Neural cell (in vitro differentiated cells): ENCODE data around the gene FOXF2. TPM values are rescaled to one million over a fixed set of nuclear protein-coding genes. Genes with fewer than 3 reads are reported as not detected.
A peak's percentile ranks its signal among the peaks of the same experiment; 100 is the strongest.

ENCODE experiments used
- H2AFZ ChIP-seq: fragments of 200-600, 300-800 bp; sonication (generic), shearing (Covaris generic); 2 replicates; pipeline ENCODE4 v1.6.0; 2014; ENCODE audit warnings: low read depth, mild to moderate bottlenecking, antibody characterized with exemption, low read length, moderate library complexity
- H3F3A ChIP-seq: fragments of 200-600 bp; shearing (Covaris generic); 2 replicates; pipeline ENCODE4 v1.6.1; 2016; ENCODE audit warnings: mild to moderate bottlenecking, moderate library complexity, mixed read lengths, antibody characterized with exemption, low read length; ENCODE audit not compliant: insufficient read depth, poor library complexity, severe bottlenecking
- H3K27ac ChIP-seq: fragments of 200-600, 300-800 bp; sonication (generic), shearing (Covaris generic); 2 replicates; pipeline ENCODE4 v1.5.1; 2014; ENCODE audit warnings: mild to moderate bottlenecking, low read length, moderate library complexity
- H3K27me3 ChIP-seq: fragments of 300-800, 200-600 bp; sonication (generic), shearing (Covaris generic); 2 replicates; pipeline ENCODE4 v1.6.0; 2014; ENCODE audit warnings: mild to moderate bottlenecking, low read depth, low read length, moderate library complexity; ENCODE audit not compliant: insufficient read depth
- H3K36me3 ChIP-seq: fragments of 300-800, 200-600 bp; sonication (generic), shearing (Covaris generic); 2 replicates; pipeline ENCODE4 v1.5.1; 2014; ENCODE audit warnings: mild to moderate bottlenecking, antibody characterized with exemption, low read length, moderate library complexity; ENCODE audit not compliant: insufficient read depth
- H3K4me2 ChIP-seq: fragments of 300-800, 200-600 bp; sonication (generic), shearing (Covaris generic); 2 replicates; pipeline ENCODE4 v1.6.0; 2014; ENCODE audit warnings: mild to moderate bottlenecking, low read length
- H3K4me3 ChIP-seq: fragments of 300-800, 200-600 bp; sonication (generic), shearing (Covaris generic); 2 replicates; pipeline ENCODE4 v1.5.1; 2014; ENCODE audit warnings: mild to moderate bottlenecking, low read length, moderate library complexity
- H3K79me2 ChIP-seq: fragments of 200-600 bp; shearing (Covaris generic); replicated peaks from 2 replicates; pipeline ENCODE4 v1.6.0; 2014; ENCODE audit warnings: mild to moderate bottlenecking, low read length, moderate library complexity; ENCODE audit not compliant: insufficient read depth
- H3K9ac ChIP-seq: fragments of 300-800, 200-600 bp; sonication (generic), shearing (Covaris generic); 2 replicates; pipeline ENCODE4 v1.6.1; 2016; ENCODE audit warnings: mild to moderate bottlenecking, low read length, mixed read lengths
- H3K9me2 ChIP-seq: fragments of 200-600 bp; shearing (Covaris generic); 2 replicates; pipeline ENCODE4 v1.6.1; 2016; ENCODE audit warnings: mild to moderate bottlenecking, low read length, mixed read lengths; ENCODE audit not compliant: insufficient read depth
- H3K9me3 ChIP-seq: fragments of 200-600, 300-800 bp; sonication (generic), shearing (Covaris generic); 2 replicates; pipeline ENCODE4 v1.6.1; 2016; ENCODE audit warnings: mild to moderate bottlenecking, mixed run types, low read length, moderate library complexity, mixed read lengths
- H4K20me1 ChIP-seq: fragments of 200-600 bp; shearing (Covaris generic); 2 replicates; pipeline ENCODE4 v1.6.1; 2016; ENCODE audit warnings: mild to moderate bottlenecking, mixed run types; ENCODE audit not compliant: insufficient read depth
- CTCF ChIP-seq: fragments of 450-650 bp; IDR thresholded peaks from 2 replicates; pipeline ENCODE4 v1.5.1; 2014; ENCODE audit warnings: antibody characterized with exemption, mild to moderate bottlenecking, moderate library complexity; ENCODE audit not compliant: poor library complexity, severe bottlenecking
- EP300 ChIP-seq: fragments of 450-650 bp; conservative IDR thresholded peaks from 2 replicates; pipeline ENCODE4 v1.6.1; 2014; ENCODE audit warnings: antibody characterized with exemption, mild to moderate bottlenecking, moderate library complexity; ENCODE audit not compliant: poor library complexity, severe bottlenecking
- EZH2 ChIP-seq: fragments of 200-600, 300-800 bp; shearing (Covaris generic), sonication (generic); IDR thresholded peaks from 2 replicates; pipeline ENCODE4 v1.6.1; 2014; ENCODE audit warnings: antibody characterized with exemption, low read length, borderline replicate concordance, mild to moderate bottlenecking; ENCODE audit not compliant: insufficient read depth, poor library complexity, severe bottlenecking
- MXI1 ChIP-seq: fragments of 450-650 bp; conservative IDR thresholded peaks from 2 replicates; pipeline ENCODE4 v1.6.1; 2014; ENCODE audit warnings: antibody characterized with exemption, mild to moderate bottlenecking; ENCODE audit not compliant: poor library complexity, severe bottlenecking
- POLR2AphosphoS5 ChIP-seq: IDR thresholded peaks from 2 replicates; pipeline ENCODE4 v1.6.1; 2012
- RAD21 ChIP-seq: fragments of 450-650 bp; conservative IDR thresholded peaks from 2 replicates; pipeline ENCODE4 v1.6.1; 2014; ENCODE audit warnings: antibody characterized with exemption, mild to moderate bottlenecking, moderate library complexity
- REST ChIP-seq: IDR thresholded peaks from 2 replicates; pipeline ENCODE4 v1.6.1; 2012; ENCODE audit warnings: borderline replicate concordance
- SMC3 ChIP-seq: fragments of 450-650 bp; conservative IDR thresholded peaks from 2 replicates; pipeline ENCODE4 v1.6.1; 2014; ENCODE audit warnings: antibody characterized with exemption, mild to moderate bottlenecking, moderate library complexity; ENCODE audit not compliant: poor library complexity
- TAF1 ChIP-seq: IDR thresholded peaks from 2 replicates; pipeline ENCODE4 v1.6.1; 2012; ENCODE audit warnings: low read depth
- polyA plus RNA-seq: library from polyadenylated mRNA; depleted of rRNA; stranded (reverse); fragments of >200 nt; gene quantifications from 2 replicates; pipeline ENCODE4 v1.2.3, GENCODE V29; 2014

Gene FOXF2
- polyA plus RNA-seq, 1 donor from 2014 or later = not detected

GRCh38 chr6:1387876-1388629 is 1.3 kb upstream of the FOXF2 start:
- H3K27ac ChIP-seq = no peak overlapping the region
- H3K36me3 ChIP-seq = no peaks in the 10 kb centered on the region
- no peaks in the 10 kb centered on the region for H3K9me3 ChIP-seq
- H3K9me2 ChIP-seq = no peaks in the 10 kb centered on the region
- no peaks in the 10 kb centered on the region for H3K79me2 ChIP-seq
- H3K4me2 ChIP-seq = no peak overlapping the region
- no peaks in the 10 kb centered on the region for H3F3A ChIP-seq
- H4K20me1 ChIP-seq = no peaks in the 10 kb centered on the region
- no peak overlapping the region for H2AFZ ChIP-seq
- peaks cover 94% of the 10 kb centered on the region for H3K27me3 ChIP-seq
- peak; percentile 76 for TF ChIP-seq EZH2
- no peak for TF ChIP-seq SMC3
- H3K9ac ChIP-seq = no peak overlapping the region
- no peak overlapping the region for H3K4me3 ChIP-seq

- Histone ChIP-seq H3K9ac (no peak overlapping the region), H2AFZ (no peak overlapping the region), H3K9me2 (no peaks in the 10 kb centered on the region), H3K9me3 (no peaks in the 10 kb centered on the region), H3K36me3 (no peaks in the 10 kb centered on the region), H4K20me1 (no peaks in the 10 kb centered on the region), H3K27ac (no peak overlapping the region), H3K4me3 (no peak overlapping the region), H3K79me2 (no peaks in the 10 kb centered on the region), H3K27me3 (peaks cover 94% of the 10 kb centered on the region), H3F3A (no peaks in the 10 kb centered on the region), H3K4me2 (no peak overlapping the region)
- TF ChIP-seq MXI1 = no peak
- TF ChIP-seq CTCF = no peak
- TF ChIP-seq EZH2 = peak; percentile 75
- TF ChIP-seq RAD21 = no peak
Measured at GRCh38 chr6:1388630-1389368, 577 bp upstream of the FOXF2 start.

- Histone ChIP-seq H2AFZ (no peak overlapping the region), H3K79me2 (no peaks in the 10 kb centered on the region), H3K9me2 (no peaks in the 10 kb centered on the region), H3K9ac (peak overlapping the region; percentile 12), H3K27ac (no peak overlapping the region), H3F3A (no peaks in the 10 kb centered on the region), H3K4me2 (no peak overlapping the region), H4K20me1 (no peaks in the 10 kb centered on the region), H3K36me3 (no peaks in the 10 kb centered on the region), H3K9me3 (no peaks in the 10 kb centered on the region), H3K4me3 (peak overlapping the region; percentile 60), H3K27me3 (peaks cover 94% of the 10 kb centered on the region)
- TF ChIP-seq POLR2AphosphoS5 = peak; percentile 49
- TF ChIP-seq EZH2 = peak; percentile 99
- no peak for TF ChIP-seq MXI1
- no peak for TF ChIP-seq REST
- TF ChIP-seq SMC3 = no peak
- no peak for TF ChIP-seq CTCF
- TF ChIP-seq TAF1 = no peak
- TF ChIP-seq EP300 = no peak
- TF ChIP-seq RAD21 = no peak
Measured at GRCh38 chr6:1390133-1390945, 963 bp downstream of the FOXF2 start.
